ENCODE data around the gene TMEM59L. TPM values are rescaled to one million over a fixed set of nuclear protein-coding genes. Genes with fewer than 3 reads are reported as not detected.

TMEM59L gene
- total and polyA plus RNA-seq, 8 donors = 1.6 to 41.9 (median 33.5) TPM

DNA sequence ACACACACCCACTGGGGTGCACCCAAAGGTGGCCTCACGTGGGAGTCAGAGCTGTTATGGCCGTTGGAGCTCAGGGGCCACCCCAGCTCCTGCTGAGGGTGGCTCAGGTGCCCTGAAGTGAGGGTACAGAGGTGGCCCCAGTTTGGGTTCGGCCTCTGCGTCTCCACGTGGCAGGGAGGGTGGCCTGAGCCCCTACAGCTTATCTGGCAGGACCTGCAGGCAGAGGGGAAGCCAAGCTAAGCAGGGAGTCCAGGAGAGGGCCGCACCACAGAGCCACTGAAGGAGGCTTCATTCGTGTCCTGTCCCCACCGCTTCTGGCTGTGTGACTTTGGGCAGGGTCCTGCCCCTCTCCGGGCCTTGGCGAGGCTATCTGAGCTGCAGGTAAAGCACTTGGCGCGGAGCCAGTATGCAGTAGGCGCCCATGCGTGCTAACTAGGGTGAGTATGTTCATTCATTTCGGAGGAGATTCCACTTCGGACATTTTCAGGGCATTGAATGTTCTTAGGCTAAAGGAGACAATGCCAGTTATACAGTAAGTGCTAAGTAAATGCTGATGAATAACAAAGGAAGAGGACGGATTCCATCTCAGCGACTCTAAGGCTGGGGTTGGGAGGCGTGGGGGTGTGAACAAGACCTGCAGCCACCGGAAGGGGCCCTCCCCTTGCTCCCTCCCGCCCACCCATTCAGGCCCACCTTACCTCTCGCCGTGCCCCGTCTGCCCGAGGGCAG lies 19.1 kb upstream of the TMEM59L start:
- no peak for ATAC-seq

GRCh38 chr19:18594096-18594823 lies 18.4 kb upstream of the TMEM59L start:
- Histone ChIP-seq H3K9me3 (no peaks in the 10 kb centered on the region), H3K4me3 (peak overlapping the region; percentile 14 to 16), H3K36me3 (peaks cover 0 to 10% of the 10 kb centered on the region in 2 donors), H3K27ac (peak overlapping the region in 1 of 2 donors; percentile 13), H3K27me3 (peaks cover 0 to 57% of the 10 kb centered on the region in 2 donors), H3K4me1 (peaks cover 14 to 35% of the 10 kb centered on the region in 2 donors)
- peak; percentile 85 for ATAC-seq
- intact Hi-C loops (cut with DNase I) = loop anchor here in 1 of 2 donors (10.0 kb wide), 1 partner anchor 81 kb away; no protein-coding TSS in a partner anchor
- TF ChIP-seq, protein P1, sequence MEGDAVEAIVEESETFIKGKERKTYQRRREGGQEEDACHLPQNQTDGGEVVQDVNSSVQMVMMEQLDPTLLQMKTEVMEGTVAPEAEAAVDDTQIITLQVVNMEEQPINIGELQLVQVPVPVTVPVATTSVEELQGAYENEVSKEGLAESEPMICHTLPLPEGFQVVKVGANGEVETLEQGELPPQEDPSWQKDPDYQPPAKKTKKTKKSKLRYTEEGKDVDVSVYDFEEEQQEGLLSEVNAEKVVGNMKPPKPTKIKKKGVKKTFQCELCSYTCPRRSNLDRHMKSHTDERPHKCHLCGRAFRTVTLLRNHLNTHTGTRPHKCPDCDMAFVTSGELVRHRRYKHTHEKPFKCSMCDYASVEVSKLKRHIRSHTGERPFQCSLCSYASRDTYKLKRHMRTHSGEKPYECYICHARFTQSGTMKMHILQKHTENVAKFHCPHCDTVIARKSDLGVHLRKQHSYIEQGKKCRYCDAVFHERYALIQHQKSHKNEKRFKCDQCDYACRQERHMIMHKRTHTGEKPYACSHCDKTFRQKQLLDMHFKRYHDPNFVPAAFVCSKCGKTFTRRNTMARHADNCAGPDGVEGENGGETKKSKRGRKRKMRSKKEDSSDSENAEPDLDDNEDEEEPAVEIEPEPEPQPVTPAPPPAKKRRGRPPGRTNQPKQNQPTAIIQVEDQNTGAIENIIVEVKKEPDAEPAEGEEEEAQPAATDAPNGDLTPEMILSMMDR (IDR thresholded peaks at IDR 0.05) = peak; percentile 85 to 88
- peak; percentile 72 to 91 (median 80) for DNase-seq

More for the DNA sequence above, 19.1 kb upstream of the TMEM59L start:
- Histone ChIP-seq H3K4me3 (no peak overlapping the region), H3K27ac (peak overlapping the region in 1 of 2 donors; percentile 13), H3K4me1 (peaks cover 14 to 37% of the 10 kb centered on the region in 2 donors), H3K36me3 (peaks cover 0 to 10% of the 10 kb centered on the region in 2 donors), H3K27me3 (peaks cover 0 to 50% of the 10 kb centered on the region in 2 donors), H3K9me3 (no peaks in the 10 kb centered on the region)
- peak in 1 of 4 donors; percentile 74 for DNase-seq
- intact Hi-C loops (cut with DNase I) = loop anchor here in 1 of 2 donors (10.0 kb wide), 1 partner anchor 81 kb away; no protein-coding TSS in a partner anchor
- TF ChIP-seq, protein P1 (IDR thresholded peaks at IDR 0.05) = no peak

DNA sequence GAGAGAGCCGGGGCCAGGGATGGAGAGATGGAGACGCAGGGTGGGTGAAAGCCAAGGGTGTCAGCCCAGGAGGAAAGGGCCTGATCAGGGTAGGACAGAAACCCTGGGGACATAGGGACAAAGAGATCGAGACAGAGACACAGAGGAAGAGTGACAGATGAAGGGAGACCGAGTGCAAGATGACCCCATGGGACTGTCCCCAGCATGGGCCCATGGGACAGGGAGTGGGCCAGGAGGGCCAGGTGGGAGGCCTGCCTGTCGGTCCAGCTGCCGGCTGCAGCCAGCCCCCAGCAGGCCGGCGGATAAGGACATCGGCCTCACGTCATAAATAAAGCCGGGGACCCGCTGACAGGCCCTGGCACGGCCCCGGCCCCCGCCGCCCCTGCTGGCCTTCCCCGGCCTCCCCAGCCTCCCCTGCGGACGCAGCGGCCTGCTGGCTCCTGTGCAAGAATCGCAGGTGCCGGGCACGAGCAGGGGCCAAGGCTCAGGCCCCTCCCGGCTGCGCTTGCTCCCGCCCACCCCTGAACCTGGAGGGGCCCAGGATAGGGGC lies 17.8 kb upstream of the TMEM59L start:
- Histone ChIP-seq H3K27ac (no peak overlapping the region), H3K27me3 (peaks cover 0 to 64% of the 10 kb centered on the region in 2 donors), H3K9me3 (no peaks in the 10 kb centered on the region), H3K4me1 (peaks cover 8 to 29% of the 10 kb centered on the region in 2 donors), H3K36me3 (peaks cover 0 to 10% of the 10 kb centered on the region in 2 donors), H3K4me3 (no peak overlapping the region)
- TF ChIP-seq, protein P1 (IDR thresholded peaks at IDR 0.05) = no peak
- intact Hi-C loops (cut with DNase I) = loop anchor here in 1 of 2 donors (10.0 kb wide), 1 partner anchor 80 kb away; no protein-coding TSS in a partner anchor
- DNase-seq = peak in 1 of 4 donors; percentile 70
- no peak for ATAC-seq

DNA sequence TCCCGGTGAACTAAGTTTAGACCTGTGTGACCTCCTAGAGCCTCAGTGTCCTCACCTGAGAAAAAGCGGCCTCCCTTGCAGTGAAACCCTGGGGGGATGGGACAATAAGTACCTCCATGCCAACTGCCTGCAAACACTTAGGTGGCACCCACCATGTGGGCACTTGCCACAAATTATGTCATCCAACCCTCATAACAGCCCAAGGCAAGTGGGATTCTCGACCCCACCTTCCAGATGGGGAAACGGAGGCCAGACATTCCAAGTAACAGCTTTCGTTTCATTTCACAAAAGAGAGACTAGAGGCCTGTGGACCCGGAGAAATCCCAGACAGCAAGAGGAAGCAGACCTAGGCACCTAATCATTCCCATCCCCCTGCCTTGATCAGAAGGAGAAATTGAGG lies 17.2 kb upstream of the TMEM59L start:
- Histone ChIP-seq H3K9me3 (no peaks in the 10 kb centered on the region), H3K4me3 (no peak overlapping the region), H3K27me3 (peaks cover 0 to 69% of the 10 kb centered on the region in 2 donors), H3K4me1 (peaks cover 8 to 23% of the 10 kb centered on the region in 2 donors), H3K27ac (no peak overlapping the region), H3K36me3 (peaks cover 0 to 10% of the 10 kb centered on the region in 2 donors)
- ATAC-seq = no peak
- TF ChIP-seq, protein P1 (IDR thresholded peaks at IDR 0.05) = no peak
- peak in 1 of 4 donors; percentile 5 for DNase-seq
- intact Hi-C loops (cut with DNase I) = loop anchor here in 1 of 2 donors (10.0 kb wide), 1 partner anchor 79 kb away; no protein-coding TSS in a partner anchor
